Anterior cingulate cortex (tissue), 58 donors: ENCODE data around the gene WAC.

ENCODE experiments used
- DNase-seq, 58 donors: peaks; one replicate each; lab custom pipeline; 2025; lab: John Stamatoyannopoulos, UW

The WAC gene

GRCh38 chr10:28523725-28524252 is 9.1 kb upstream of the WAC start:
- no peak for DNase-seq

- DNase-seq = no peak
Measured at GRCh38 chr10:28530751-28531150, 2.2 kb upstream of the WAC start.

- no peak for DNase-seq
Measured at GRCh38 chr10:28533186-28533564, 257 bp downstream of the WAC start.

- DNase-seq = peak in 53 of 58 donors; percentile 3 to 73 (median 55)
Measured at GRCh38 chr10:28533571-28534304, 820 bp downstream of the WAC start.

GRCh38 chr10:28535846-28536245 is 2.9 kb downstream of the WAC start:
- DNase-seq = no peak

- DNase-seq = no peak
Measured at GRCh38 chr10:28538595-28538994, 5.7 kb downstream of the WAC start.

- no peak for DNase-seq
Measured at GRCh38 chr10:28540145-28540544, 7.2 kb downstream of the WAC start.

- no peak for DNase-seq
Measured at GRCh38 chr10:28541717-28542365, 8.9 kb downstream of the WAC start.

- DNase-seq = no peak
Measured at GRCh38 chr10:28542728-28543127, 9.8 kb downstream of the WAC start.

- DNase-seq = no peak
Measured at GRCh38 chr10:28544058-28544457, 11.1 kb downstream of the WAC start.

GRCh38 chr10:28545967-28546644 is 13.2 kb downstream of the WAC start:
- no peak for DNase-seq

- no peak for DNase-seq
Measured at GRCh38 chr10:28548781-28549498, 16.0 kb downstream of the WAC start.

- DNase-seq = no peak
Measured at GRCh38 chr10:28551086-28551485, 18.2 kb downstream of the WAC start.

GRCh38 chr10:28552775-28553174 is 19.9 kb downstream of the WAC start:
- DNase-seq = no peak

- DNase-seq = no peak
Measured at GRCh38 chr10:28554009-28554408, 21.1 kb downstream of the WAC start.

GRCh38 chr10:28554952-28555351 is 22.0 kb downstream of the WAC start:
- DNase-seq = no peak

GRCh38 chr10:28555358-28555757 is 22.4 kb downstream of the WAC start:
- DNase-seq = no peak

- DNase-seq = no peak
Measured at GRCh38 chr10:28556142-28556541, 23.2 kb downstream of the WAC start.

- DNase-seq = no peak
Measured at GRCh38 chr10:28558186-28558585, 25.3 kb downstream of the WAC start.

- DNase-seq = no peak
Measured at GRCh38 chr10:28558923-28559508, 26.1 kb downstream of the WAC start.
